Endometrial microvascular endothelial cells (primary cell): Measurements from ENCODE around the gene EMP1. TPM values are rescaled to one million over a fixed set of nuclear protein-coding genes. Genes with fewer than 3 reads are reported as not detected.
"Not testable (repeated sequence)": the region's sequence is repeated elsewhere in the genome, so short reads cannot be mapped to it uniquely, and the experiment has no call there.

ENCODE experiments used
- in situ Hi-C: cut with HindIII; loops from 2 replicates; pipeline ENCODE4 v1.10.0; 2017; ENCODE audit warnings: low sequenced_read_pairs, low pct_unique_long_range_greater_than_20kb; ENCODE audit errors: inconsistent ontology term
- total RNA-seq: library from RNA; depleted of rRNA; stranded (reverse); fragments of >200 nt; gene quantifications from one replicate; pipeline ENCODE4 v1.2.3, GENCODE V29; 2015; ENCODE audit errors: inconsistent ontology term

EMP1 gene
- total RNA-seq, 1 donor from 2014 or later, result 973 TPM

DNA sequence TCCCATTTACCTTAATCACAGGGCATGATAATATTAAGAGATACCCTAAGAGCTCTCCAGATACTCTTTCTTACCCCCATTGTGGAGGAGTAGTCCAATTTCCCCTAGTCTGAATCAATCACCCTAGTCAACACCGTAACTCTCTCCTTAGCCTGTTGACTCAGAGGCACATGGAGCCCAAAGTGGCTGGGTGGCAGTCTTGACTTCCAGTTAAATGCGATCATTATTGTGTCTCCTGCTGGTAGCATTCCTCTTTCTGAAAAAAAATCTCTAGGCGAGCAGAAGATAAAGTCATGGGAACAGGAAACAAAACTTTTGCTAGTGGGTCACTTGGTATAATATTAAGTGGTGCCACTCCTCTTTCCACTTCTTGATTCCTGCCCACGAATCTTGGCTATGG, 46.4 kb downstream of the EMP1 start:
- in situ Hi-C loops, result no loop called here

DNA sequence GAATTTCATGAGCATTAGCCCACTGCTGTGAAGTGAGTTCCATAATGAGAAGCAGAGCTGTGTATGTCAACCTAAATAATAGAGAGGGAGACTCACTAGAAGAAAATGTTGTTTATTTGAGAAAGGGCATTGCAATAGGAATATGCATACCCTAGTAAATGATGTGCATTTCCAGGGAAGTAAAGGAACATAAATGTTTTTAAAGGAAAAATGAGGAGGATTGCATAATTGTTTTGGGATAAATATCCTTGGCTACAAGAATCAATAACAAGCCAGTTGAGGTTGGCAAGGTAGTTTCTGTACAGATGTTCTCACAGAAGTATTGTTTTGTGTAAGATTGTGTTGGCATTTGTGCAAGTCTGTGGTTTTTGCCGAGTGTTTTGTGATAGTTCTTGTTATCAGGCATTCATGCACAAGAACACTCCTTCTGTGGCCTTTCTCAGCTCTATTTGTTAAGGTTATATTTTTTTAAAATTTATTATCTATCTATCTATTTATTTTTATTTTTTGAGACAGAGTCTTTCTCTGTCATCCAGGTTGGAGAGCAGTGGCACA, 47.1 kb downstream of the EMP1 start:
- in situ Hi-C loops, result no loop called here

DNA sequence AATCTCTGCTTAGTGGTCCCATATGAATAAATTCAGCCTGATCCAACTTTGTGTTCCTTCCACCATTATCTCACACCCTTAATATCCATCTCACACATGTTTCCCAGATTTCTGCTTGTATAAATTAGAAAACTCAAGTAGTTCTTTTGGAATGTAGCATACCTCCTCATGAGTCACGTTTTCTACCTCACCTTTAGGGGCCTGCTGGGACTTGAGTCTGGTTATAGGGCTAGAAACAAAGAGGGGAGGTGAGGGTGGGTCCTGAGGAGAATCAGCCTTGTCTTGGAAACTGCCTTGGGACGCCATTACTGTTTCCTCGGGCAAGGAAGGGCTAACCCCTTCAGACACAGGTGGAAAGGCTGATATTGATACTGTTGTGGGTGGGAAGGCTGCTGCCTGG, 51.1 kb downstream of the EMP1 start:
- in situ Hi-C loops, result no loop called here

DNA sequence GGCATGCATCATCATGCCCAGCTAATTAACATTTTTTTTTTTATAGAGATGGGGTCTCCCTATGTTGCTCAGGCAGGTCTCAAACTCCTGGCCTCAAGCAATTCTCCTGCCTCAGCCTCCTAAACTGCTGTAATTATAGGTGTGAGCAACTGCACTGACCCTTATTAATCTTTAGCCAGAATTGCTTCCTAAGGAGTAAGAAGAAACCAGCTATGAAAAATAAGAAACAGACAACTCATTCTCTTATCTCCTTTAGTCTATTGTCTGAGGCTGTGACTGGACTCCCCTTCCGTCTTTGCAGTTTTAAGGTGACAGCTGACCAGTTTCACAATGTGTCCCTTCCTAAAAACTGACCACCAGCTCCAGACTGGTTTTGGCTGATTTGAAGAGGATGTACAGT, 52.4 kb downstream of the EMP1 start:
- in situ Hi-C loops, result no loop called here

DNA sequence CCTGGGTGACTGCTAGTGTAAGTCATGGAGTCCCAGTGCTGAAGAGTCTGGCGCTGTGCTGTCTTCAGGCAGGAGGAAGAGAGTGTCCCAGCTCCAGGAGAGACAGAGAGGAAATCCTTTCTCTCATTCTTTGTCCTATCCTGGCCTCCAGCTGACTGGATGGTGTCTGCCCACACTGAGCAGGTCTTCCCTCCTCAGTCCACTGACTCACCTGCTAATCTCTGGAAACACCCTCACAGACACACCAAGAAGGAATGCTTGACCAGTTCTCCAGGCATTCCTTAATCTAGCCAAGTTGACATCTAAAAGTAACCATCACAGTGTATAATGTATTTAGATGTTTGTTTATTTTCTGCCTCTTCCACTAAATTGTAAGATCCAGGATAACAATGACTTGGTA, 53.9 kb downstream of the EMP1 start:
- in situ Hi-C loops, result no loop called here

DNA sequence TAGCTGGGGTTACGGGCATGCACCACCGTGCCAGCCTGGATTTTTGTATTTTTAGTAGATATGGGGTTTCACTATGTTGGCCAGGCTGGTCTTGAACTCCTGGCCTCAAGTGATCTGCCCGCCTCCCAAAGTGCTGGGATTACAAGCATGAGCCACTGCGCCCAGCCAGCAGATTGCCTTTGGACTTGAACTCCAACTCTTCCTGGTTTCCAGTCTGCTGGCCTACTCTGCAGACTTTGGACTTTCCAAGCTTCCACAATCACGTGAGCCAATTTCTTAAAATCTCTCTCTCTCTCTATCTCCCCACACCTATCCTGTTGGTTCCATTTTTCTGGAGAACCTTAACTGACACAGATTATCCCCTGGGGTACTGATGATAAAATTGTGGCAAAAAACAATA, 55.0 kb downstream of the EMP1 start:
- in situ Hi-C loops, result no loop called here

DNA sequence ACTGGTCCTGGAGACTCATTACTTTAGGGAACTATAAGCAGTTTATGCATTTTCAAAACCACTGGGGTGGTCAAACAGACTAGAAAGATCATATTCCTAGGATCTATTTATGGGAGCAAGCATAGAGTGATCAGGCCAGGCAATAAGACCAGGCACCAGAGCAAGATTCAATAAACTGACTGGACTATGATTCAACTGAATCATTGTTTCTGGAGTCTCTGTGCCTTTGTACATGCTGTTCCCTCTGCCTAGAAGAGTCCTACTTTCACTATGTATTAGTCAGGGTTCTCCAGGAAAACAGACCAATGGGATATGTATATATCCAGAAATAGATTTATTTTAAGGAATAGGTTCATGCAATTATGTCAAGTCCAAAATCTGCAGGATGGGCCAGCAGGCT, 55.5 kb downstream of the EMP1 start:
- in situ Hi-C loops, result no loop called here

DNA sequence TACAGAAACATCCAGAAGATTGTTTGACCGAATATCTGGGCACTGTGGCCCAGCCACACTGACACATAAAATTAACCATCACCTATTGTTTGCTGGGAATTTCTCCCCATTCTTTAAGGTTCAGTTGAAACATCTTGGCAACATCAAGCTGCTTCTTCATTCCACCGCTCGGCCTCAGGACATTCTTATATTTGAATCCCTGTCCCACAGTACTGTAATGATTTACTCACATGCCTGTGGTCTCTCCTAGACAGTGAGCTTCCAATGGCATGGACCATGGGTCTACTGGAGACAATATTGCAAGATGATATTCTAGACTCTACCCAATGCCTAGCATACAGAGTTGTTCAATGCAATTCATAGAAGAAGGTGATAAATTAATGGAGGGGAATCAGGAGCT, 56.1 kb downstream of the EMP1 start:
- in situ Hi-C loops, result no loop called here

DNA sequence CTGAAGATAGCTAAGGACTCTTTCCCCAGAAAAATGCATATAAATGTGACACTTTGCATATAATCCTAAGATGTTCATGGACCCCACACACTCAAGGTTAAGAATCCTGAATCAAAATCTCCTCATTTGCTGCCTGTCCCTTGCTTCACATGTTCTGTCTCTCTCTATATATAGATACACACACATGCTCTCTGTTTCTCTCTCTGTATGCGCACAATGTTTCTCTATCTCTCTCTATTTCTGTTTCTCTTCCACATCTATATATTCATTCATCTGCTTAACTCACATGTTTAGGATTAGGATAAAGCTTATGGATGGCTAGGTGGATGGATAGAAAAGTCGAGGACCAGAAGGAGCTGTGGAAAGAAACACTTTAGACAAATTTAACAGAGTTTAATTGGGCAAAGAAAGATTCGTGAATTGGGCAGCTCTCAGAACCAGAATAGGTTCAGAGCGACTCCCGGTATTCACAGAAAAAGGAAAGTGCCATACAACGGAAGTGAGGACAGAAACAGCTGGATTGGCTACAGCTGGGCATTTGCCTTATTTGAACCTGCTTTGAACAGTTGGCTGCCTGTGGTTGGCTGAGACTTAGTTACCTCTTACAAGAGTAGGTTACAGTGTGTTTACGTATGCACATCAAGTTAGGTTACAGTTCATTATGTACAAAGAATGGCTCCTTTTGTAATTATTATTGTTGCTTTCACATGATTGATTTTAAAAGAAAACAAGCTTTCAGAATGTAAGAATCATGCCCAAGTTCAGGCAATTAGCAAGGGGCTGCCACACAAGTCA, 57.6 kb downstream of the EMP1 start:
- in situ Hi-C loops, result no loop called here

DNA sequence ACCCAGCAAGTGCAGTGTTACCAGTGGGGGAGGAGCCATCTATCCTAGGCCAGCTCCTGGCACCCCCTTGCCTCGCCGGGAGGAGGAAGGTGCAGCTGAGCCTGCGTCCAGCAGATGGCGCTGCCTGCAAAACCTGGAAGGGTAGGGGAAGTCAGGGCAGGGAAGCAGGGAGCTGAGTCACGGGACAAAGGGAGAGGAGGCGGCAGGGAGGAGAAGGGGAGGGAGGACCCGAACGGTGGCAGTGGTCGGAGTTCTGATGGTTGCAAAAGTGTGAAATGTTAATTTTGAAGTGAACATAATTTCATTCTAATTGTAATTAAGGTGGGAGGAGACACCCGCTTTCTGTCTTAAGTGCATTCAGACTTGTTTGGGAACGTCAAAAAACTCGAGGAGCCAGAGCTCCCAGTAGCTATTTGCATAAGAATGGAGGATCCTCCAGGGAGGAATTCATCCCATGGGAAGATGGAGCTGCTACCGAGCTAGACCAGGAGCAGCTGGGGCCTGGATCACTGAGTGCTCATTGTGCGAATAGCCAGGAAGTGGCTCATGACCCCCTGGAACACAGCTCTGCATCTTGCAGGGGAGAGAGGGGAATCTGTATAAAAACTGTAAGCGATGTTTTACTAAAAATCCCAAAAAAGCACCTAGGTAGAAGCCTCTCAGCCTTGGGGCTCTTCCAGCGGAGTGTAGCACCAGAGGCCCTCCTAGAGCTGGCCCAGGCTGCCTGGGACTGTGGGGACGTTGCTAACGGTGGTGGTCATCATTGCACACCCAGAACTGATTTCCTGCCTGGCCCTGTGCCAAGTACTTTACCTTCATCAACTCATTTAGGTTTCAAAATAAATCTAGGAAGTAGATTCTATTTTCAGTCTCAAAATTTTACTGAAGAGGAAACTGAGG, 59.5 kb downstream of the EMP1 start:
- in situ Hi-C loops, result no loop called here

DNA sequence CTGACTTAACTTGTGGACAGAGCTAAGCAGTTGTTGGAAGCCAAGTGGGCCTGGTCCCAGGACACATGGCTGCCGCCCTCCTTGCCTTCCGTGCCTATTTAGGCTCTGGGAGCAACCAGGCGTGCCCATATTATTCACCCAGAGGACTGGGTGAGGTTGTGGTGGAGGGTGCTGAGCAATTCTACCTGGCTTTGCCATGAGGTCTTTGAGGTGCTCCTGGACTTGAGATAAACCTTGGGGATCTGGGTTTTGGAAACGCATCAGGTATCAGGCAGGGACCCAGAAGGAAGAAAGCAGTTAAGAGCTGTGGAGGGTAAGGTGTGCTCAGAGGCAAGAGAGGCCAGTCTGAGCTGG, 60.1 kb downstream of the EMP1 start:
- in situ Hi-C loops, result no loop called here

DNA sequence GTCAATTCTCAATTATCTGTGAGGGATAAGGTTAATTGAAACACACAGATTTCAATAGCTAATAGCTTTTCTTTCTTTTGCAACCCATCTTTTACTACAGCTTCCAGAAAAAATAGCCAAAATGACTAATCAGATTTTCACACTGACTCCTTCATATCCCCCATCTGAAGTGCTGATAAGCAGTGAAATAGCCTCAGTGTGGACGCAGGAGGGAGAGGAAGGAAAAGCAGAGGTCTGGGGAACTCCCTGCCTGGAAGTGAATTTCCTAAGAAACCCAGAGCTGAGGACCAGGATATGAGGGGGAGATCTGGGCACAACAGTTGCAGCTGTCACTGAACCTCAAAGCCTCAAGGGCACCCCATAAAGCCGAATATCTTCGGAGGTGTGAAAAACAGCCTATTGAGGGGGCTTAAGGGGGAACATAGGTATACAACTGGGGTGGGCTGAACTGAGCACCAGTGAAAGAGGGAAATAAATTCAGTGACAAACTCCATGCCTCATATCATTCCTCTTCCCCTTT, 60.9 kb downstream of the EMP1 start:
- in situ Hi-C loops, result no loop called here

DNA sequence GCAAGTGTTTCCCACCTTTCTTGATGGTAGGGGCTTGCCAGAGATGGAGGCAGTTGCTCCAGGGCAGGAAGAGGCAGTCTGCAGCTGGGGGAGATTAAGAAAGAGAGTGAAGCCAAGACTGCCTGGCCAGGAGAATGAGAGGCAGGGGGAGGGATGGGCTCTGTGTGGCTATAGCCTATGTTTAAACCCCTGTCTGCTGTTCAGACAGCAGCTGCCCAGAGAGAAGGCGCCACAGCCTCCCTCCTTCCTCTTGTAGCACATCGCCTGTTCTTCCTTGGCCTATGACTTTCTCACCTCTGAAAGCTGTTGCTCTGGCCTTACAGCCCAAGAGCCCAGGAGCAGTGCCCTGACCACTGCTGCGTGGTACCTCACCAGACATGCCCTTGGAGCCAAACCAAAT, 61.7 kb downstream of the EMP1 start:
- in situ Hi-C loops, result no loop called here

DNA sequence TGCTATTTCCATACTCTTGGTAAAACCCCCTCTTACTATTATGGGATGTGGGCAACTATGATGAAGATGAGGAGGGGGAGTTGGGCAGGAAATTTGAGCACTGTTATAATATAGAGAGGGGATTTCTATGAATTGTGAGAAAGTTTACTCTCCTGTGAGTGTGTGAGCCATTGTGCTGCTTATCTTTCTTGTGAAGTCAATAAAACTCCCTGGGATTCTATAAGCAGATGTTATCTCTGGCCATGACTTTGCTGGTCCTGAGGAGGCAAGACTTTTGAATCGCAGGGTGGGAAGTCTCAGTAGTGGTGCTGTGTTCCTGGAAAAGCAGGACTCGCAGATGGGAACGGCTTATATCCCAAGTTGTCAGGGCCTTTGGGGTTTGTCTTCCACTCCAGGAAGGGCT, 62.2 kb downstream of the EMP1 start:
- in situ Hi-C loops, result no loop called here

DNA sequence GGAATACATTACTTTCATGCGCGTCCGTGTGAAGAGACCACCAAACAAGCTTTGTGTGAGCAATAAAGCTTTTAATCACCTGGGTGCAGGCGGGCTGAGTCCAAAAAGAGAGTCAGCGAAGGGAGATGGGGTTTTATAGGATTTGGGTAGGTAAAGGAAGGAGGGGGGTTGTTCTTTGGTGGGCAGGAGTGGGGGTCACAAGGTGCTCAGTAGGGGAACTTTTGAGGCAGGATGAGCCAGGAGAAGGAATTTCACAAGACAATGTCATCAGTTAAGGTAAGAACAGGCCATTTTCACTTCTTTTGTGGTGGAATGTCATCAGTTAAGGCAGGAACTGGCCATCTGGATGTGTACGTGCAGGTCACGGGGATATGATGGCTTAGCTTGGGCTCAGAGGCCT, 63.1 kb downstream of the EMP1 start:
- in situ Hi-C loops, result not testable (repeated sequence)

DNA sequence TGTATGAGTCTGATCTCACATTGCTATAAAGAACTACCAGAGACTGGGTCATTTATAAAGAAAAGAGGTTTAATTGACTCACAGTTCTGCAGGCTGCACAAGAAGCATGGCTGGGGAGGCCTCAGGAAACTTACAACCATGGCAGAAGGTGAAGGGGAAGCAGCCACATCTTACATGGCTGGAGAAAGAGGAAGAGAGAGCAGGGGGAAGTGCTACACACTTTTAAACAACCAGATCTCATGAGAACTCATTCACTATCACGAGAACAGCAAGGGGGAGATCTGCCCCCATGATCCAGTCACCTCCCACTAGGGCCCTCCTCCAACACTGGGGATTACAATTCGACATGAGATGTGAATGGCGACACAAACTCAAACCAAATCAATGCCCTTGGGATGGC, 71.3 kb downstream of the EMP1 start:
- in situ Hi-C loops, result not testable (repeated sequence)

DNA sequence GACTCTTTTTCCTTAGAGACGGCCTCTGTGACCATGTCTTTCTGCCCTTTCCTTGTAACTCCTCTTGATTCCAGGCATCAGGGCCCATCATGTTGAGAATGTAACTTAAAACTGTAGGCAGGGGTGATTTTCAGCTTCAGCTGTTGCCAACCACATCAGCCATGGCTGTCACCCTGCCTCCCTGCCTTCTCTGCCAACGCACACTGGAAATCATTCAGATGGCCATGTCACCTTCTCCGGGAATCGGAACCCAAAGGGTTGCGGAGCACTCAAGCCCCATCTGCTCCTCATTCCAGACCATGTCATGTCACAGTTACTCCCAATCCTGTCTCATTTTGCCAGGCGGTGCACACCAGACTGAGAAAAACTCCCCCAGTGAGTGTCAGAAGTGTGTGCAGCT, 72.1 kb downstream of the EMP1 start:
- in situ Hi-C loops, result no loop called here
